ENCODE results near the gene RFNG.

RFNG gene

DNA sequence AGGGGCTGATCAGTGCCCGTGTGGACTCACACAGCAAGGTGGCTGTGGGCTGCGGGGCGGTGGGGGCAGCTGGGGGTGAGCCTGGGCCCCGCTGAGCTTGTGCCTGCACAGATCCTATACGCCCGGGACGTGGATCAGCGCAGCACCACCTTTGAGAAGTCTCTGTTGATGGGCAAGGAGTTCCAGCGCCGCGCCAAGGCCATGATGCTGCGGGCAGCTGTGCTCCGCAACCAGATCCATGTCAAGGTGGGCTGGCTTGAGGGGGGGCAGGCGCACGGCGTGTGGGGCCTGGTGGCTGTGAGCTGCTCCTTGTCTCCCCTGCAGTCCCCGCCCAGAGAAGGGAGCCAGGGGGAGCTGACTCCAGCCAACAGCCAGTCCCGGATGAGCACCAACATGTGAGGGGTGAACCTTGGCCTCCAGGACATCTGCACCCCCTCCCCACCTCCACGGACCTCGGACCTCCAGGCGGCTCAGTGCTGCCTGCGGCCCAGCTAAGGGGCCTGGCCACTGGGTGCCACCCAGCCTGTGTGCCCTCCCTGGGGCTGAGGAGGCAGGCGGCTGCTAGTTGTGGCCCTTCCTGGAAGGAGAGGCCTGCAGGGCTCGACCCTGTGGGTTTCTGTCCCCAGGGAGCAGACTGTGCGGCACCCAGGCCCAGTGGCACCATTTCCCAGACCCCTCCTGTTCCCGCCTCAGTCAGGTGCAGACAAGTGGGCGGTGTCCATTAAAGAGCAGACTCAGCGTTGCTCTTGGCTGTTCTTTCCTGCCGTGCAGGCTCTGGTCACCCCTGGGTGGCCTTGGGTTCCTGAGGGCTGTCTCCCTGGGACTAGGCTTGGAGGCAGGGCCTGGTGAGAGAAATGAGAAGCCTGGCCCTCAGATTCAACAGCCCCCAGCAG is 5.4 kb upstream of the RFNG start:
- no peak for DNase-seq

DNA sequence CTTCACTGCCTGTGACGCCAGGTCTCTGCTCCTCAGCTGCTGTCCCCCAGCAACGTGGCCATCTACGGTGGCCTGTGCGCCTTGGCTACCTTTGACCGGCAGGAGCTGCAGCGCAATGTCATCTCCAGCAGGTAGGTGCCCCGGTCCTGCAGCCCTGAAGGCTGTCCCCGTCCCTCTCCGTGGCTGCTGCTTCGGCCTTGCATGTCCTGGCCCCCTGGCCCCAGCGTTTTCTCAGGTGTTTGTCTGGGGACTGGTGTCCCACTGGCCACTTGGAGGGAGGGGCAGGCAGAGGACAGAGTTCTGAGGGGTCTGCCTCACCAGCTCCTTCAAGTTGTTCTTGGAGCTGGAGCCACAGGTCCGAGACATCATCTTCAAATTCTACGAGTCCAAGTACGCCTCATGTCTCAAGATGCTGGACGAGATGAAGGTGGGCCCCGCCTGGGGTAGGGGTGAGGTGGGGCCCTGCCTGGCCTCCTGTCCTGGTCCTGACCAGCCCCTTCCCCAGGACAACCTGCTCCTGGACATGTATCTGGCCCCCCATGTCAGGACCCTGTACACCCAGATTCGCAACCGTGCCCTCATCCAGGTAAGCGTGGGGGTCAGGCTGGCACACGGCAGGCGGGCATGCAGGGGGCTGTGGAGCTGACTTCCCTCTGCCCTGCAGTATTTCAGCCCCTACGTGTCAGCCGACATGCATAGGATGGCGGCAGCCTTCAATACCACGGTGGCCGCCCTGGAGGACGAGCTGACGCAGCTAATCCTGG is 4.5 kb upstream of the RFNG start:
- DNase-seq, result no peak

DNA sequence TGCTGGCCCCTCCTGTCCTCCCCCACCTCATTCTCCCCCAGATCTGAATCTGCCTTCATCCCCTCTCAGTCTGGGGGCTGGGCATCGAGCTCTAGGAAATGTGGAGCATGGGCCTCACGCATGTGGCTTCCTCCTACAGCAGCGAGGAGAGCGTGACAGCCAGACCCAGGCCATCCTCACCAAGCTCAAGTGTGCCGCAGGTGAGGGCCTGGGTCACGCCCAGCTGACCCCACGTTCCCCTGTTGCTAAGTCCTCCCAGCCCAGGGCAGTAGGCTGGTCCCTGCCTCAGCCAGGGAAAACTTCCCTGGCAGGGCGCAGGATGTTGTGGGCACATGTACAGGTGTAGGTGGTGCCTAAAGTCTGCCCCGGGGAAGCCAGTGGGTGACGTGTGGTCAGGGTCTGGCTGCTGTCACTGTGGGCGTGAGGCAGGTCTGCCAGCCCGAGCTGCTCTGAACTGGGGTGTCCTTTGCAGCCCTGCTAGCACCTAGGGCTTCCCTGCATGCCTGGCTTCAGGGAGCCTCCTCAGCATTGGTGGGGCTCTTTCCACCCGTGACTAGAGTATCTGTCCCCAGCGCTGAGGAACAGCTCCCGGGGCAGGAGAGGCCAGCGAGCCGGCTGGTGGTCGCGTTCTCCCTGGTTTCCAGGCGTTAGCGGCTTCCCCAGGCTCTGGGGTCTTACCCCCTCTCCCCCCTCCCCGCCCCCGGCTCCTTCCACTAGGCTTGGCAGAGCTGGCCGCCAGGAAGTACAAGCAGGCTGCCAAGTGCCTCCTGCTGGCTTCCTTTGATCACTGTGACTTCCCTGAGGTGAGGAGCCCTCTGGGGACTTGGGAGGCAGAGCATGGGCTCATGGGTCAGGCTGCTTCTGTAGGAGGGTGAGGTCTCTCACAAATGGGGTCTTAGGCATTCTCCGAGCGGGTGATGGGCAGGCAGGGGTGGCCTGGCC is 3.7 kb upstream of the RFNG start:
- DNase-seq, result no peak

DNA sequence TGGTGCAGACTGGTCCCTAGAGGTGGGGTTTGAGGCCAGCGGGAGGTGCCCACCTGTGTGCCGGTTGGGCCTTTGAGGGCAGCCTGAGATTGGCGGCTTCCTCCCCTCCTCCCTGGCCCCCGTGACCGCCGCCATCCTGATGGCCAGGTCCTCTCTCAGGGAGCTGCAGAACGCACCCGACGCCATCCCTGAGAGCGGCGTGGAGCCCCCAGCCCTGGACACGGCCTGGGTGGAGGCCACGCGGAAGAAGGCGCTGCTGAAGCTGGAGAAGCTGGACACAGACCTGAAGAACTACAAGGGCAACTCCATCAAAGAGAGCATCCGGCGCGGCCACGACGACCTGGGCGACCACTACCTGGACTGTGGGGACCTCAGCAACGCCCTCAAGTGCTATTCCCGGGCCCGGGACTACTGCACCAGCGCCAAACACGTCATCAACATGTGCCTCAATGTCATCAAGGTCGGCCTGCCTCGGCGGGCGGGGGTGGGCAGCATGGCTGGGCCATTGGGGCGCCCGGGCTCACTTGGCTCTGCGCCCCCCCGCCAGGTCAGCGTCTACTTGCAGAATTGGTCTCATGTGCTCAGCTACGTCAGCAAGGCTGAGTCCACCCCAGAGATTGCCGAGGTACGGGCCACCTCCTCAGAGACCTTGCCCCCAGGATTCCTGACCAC is 2.9 kb upstream of the RFNG start:
- DNase-seq, result no peak

DNA sequence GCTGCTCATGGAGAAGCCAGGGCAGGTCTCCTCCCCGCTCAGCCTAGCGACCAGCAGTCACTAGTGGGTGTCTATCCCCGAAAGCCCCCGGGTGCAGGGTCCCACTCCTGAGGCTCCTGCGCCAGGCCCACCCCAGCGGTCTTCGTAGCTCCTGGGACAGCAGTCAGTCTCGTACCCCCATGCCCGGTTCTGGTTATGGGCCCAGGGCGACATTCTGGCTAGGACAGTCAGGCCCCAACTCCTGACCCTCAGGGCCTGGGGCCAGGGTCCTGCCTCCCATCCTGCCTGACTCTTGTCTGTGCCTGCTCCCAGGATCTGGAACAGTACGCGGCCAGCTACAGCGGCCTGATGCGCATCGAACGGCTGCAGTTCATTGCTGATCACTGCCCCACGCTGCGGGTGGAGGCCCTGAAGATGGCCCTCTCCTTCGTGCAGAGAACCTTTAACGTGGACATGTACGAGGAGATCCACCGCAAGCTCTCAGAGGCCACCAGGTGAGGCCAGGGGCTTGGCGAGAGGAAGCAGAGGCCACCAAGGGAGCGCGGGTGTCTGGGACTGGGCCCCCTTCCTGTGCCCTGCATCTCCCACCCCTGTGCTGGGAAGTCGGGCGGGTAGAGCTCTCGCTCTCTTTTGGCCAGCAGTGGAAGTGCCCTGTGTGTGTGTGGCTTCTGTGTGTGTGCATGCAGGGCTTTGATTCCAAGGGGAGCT is 2.1 kb upstream of the RFNG start:
- DNase-seq, result no peak

DNA sequence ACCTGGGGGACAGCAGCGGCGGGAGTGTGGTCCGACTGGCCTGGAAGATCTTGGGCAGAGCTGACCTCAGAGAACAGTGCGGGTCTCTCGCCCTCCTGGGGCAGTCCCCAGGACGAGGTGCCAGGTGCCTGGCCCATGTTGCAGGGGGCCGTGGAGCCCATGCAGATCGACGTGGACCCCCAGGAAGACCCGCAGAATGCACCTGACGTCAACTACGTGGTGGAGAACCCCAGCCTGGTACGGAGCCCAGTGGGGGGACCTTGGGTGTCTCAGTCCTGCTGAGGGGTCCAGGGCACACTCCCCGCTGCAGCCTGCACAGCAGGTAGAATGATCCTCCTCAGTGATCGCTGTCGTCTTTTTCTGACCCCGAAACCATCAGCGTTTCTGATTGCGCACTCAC is 1.5 kb upstream of the RFNG start:
- DNase-seq, result no peak

DNA sequence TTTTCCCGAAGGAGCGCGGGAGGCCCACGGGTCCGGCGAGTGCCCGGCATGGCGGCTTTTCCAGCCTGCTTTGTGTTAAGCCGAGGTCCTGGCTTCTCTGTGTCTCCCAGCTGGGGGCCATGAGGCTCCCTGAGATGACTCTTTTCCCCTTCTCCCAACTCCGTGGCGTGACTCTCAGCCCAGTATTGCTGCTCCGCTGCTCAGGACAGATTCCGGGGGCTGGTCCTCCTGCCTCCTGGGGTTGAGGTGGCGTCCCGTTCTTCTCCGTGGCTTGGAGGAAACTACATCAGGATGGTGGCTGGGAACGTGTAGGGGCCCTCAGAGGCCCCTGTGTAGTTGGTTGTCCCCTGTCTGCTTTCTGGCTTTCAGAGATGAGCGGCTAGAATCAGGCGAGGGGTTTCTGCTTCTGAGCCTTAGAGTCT is 1.0 kb upstream of the RFNG start:
- DNase-seq, result no peak

DNA sequence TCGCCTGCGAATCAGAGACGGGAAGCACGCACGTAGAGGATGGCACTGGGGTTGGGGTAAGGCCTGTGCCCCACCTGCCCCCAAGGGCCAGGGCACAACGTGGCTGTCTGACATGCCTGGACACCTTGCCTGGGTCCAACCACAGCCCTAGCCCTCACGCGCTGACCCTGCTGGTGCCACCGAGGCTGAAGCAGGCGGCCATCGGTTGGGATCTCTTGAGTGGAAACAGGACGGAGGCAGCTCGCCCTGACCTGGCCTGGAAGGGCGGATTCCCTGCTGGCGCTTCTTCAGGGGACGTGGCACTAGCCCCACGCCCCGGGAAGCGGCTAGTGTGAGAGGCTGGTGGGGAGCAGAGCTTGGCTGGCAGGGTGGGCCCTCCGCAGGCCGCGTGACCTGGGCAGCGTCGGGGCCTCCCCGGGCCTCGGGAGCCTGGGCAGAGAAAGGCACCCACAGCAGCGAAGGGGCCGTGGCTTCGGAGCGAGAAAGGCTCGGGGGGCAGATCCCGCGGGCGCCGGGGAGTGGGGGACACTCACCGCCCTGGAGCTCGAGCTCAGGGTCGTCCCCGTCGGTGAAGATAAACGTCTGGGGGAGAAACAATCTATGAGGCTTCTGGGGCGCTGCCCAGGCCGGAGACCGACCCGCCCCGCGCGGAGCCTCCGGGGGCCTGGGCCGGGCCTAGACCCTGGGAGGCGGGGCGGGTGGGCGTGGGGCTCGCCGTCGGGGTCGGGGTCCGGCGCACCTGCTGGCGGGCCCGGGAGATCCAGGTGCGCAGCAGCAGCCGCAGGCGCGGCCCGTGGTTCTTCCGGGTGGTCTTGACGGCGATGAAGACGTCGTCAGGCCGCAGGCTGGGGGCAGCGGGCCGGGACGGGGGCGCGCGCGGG is 610 bp downstream of the RFNG start:
- no peak for DNase-seq

DNA sequence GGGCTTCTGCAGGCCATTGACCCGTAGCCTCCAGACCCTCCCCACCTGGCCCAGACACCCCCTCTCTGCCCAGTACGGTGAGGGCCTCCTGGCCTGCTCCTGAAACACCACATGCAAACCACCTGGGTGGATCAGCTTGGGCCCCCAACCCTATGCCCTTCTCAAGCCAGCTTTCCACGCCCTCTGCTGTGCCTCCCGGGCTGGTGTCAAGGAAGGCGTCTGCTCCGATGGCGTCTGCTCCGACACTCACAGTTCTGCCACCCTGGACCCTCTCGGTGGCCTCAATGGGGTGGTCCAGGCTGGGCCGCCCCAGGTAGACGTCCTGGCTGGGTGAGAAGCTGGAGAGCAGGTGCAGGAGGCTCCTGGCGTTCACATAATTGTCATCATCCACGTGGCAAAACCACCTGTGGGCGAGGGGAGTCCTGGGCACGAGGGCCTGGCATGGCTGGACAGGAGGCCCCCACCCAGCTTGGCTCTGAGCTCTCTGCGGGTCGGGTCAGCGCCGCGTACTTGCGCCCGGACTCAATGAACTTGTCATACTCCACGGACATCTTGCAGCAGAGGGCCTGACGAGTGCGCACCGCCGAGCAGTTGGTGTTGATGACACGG is 1.4 kb downstream of the RFNG start:
- DNase-seq, result no peak

DNA sequence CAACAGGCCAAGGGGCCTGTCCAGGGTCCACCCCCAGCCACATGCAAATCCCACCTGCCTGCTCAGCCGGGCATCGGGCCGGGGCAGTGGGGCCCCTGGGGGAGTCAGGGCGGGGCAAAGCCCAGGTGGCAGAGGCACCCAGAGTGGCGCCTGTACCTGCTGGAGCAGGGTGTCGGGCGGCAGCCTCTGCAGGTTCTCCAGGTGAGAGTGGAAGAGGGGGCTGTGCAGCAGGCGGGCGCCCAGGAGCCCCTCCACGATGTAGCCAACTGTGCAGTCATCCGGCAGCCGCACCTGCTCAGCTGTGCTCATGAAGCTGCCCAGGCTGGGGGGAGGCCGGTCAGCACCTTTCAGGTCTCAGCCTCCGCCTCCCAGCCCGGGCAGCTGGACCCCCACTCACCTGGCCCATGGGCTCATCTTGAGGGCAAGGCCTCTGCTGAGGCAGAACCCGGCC is 2.1 kb downstream of the RFNG start:
- no peak for DNase-seq

DNA sequence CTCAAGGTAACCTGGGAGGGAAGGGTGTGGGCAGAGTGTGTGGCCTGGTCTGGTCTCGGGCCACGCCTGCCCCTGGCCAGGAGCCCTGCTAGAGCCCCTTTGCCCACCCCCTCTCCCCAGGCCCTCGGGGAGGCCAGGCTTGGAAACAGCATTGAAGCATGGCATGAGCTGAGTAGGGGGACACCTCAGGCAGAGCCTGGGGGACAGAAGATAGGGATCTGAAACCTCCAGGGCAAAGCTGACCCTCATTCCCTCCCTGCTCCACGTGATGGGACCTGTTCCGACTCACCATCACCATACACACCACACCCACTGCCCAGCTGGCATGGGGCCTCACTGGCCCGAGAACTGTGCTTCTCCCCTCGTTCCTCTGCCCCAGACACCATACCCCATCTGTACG is 2.5 kb downstream of the RFNG start:
- DNase-seq, result no peak

DNA sequence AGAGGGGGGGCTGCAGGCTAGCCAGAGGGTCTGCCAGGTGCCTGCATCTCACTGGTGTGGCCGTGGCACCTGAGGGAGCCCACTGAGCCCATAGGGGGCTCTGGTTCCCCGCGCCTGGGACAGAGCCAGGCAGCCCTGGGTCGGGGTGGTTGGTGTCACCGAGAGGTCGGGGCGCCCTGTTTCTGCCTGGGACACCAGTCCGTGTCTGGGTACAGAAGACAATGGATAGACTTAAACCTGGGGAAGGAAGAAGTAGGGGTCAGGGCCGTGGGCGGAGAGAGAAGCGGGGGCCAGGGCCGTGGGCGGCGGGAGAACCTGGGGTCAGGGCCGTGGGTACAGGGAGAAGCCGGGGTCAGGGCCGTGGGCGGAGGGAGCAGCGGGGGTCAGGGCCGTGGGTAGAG is 3.0 kb downstream of the RFNG start:
- no peak for DNase-seq

DNA sequence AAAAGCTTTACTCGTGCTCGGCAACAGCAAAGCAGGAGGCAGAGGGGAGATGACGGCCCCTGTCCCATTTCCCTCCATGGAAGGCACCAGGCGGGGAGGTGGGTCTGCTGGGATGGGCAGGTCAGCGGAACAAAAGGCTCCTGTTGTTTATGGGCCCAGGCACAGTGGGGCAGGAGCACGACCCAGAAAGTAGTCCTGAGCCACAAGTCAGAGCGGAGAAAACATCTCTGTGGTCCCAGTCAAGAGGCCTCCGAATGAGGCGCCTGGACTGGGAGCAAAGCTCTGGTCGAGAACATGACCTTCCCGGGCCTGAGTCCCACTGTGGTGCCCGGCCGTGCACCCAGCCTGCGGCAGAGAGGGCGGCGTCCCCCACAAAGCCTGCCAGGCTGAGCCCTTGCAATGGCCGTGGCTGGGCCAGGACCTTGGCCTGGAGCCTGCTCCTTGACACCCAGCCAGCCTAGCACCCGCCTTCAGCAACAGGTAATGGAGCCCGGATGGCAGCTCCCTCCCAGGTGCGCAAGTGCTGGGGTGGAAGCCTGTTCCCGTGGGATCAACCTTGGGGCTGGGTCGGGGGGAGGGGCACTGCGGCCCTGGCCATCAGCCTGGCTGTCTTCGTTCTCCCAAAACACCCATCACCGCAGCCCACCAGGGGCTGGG is 3.6 kb downstream of the RFNG start:
- no peak for DNase-seq

DNA sequence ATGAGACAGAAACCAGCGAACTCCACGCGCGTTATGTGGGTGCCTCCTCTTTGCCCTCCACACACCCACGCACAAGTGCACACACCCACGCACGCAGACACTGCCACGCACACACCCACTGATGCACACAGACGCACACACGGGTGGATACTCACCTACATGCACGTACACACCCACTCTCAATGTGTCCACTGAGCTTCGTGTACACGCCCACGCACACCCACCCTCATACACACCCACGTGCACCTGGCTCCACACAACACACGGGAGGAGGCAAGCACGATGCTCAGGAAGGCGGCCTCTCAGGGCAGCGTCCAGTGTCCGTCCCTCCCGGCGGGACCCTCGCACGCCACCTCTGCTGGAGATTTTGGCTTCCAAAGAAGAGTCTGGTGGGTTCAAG is 4.2 kb downstream of the RFNG start:
- no peak for DNase-seq

DNA sequence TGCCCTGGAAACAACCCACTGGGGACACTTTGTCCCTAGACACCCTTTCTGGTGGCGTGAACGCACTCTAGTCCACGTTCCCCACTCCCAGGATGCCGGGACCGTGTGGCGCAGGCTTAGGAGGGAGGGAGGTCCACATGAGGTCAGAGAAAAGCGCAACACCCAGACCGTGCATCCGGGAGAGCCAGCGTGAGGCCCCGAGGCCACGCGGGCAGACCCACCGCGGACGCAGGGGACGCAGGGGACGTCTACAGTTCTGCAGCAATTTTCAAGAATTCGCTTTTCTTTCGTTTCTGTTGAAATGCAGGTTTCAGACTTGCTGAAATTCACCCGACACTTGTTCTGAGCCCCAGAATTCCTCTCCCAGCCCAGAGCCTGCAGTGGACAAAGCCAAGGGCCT is 4.7 kb downstream of the RFNG start:
- DNase-seq, result no peak

DNA sequence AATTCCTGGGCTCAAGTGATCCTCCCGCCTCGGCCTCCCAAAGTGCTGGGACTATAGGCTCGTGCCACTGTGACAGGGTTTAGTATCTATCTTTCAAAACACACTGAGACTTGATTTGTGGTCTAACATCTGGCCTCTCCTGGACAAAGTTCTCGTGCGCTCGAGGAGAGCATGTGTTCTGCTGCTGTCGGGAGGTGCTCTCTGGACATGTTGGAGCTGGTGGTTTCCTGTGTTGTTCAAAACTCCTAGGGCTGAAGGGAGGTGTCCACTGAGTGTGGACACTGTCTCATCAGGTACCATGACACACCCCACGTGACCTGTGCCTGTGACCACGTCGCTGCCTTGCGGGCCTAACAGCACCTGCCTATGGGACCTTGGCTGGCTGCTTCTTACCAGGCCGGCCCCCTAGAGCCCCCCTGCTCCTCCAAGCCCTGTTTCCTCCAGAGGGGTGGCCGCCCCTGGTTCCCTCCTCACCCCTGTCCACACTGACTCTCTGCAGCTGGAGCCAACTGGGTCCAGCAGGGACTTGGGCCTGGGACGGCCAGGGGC is 5.6 kb downstream of the RFNG start:
- no peak for DNase-seq

DNA sequence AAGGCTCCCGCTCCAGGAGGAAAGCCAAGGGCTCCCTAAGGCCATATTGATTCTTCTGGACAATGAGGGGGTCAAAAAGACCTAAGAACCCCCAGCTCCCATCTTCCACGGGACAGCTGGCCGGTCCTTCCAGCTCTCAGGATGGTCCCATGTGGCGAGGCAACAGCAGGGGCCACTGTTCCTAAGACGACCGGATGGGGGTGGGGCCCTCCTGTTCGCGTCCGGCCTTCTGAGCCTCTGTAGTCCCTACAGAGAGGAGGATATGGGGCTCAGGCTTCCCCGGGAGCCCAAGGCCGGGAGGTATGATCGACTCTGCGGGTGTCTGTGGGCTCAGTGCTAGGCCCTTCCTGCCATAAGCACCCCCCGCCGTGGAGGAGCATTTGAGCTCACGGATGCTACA is 8.1 kb downstream of the RFNG start:
- DNase-seq, result no peak

DNA sequence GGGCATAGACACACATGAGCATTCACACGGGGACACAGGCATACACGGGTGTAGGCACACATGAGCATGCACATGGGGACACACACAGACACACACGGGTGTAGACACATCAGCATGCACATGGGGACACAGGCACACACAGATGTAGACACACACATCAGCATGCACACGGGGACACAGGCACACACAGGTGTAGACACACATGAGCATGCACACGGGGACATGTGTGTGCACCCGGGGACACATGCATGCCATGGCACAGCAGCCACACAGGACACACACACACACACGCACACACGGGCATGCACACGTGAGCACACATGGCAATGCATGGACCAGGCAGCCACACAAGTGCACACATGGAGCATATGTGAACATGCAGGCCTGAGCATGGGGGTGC is 9.0 kb downstream of the RFNG start:
- DNase-seq, result no peak

DNA sequence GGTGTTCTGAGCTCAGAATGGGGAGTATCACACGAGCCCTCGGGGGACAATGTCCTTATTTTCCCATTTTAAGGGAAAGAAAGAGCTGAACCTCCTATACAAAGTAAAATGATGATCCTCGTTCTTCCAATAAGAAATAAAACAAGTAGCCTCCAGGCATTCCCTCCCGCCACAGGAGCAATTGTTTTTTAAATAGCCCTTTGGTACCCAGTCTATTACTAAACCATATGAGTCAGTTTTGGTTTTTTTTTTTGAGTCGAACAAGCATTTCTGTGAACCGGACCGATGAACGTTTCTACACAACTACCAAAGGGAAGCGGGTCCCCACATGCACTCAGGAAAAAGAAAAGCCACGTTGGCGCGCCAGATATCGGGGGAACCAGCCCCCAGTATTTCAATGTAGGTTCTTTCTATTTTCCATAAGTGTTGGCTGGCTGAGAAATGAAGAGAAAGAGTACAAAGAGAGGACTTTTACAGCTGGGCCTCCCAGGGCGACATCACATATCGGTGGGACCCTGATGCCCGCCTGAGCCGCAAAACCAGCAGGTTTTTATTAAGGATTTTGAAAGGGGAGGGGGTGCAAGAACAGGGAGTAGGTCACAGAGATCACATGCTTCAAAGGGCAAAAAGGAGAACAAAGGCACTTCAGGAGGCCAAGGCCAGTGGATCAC is 10.3 kb downstream of the RFNG start:
- DNase-seq, result no peak
